ENCODE measurements around the gene NTHL1. TPM values are rescaled to one million over a fixed set of nuclear protein-coding genes. Genes with fewer than 3 reads are reported as not detected.

Gene NTHL1
- total RNA-seq, 1 donor from 2014 or later: 12.6 TPM

GRCh38 chr16:2031081-2031577 lies 16.5 kb downstream of the NTHL1 start:
- H3K4me1 Mint-ChIP-seq (ENCODE audit: low read depth): peaks cover 51% of the 10 kb centered on the region
- no peak for TF ChIP-seq CTCF (IDR thresholded peaks at IDR 0.05)

GRCh38 chr16:2030036-2030435 lies 17.6 kb downstream of the NTHL1 start:
- peak; percentile 54 for DNase-seq (ENCODE audit: low spot score)
- Mint-ChIP-seq H3K27ac (ENCODE audit: unreplicated experiment) (no peak overlapping the region), H3K27me3 (ENCODE audit: low read depth) (no peaks in the 10 kb centered on the region), H3K4me1 (ENCODE audit: low read depth) (peaks cover 48% of the 10 kb centered on the region), H3K4me3 (ENCODE audit: unreplicated experiment) (no peak overlapping the region), H3K36me3 (ENCODE audit: low read depth) (no peaks in the 10 kb centered on the region), H3K9me3 (ENCODE audit: low read depth) (no peaks in the 10 kb centered on the region)
- TF ChIP-seq CTCF (IDR thresholded peaks at IDR 0.05): no peak

More at GRCh38 chr16:2031081-2031577, 16.5 kb downstream of the NTHL1 start:
- Mint-ChIP-seq H3K4me3 (ENCODE audit: unreplicated experiment) (no peak overlapping the region), H3K27me3 (ENCODE audit: low read depth) (no peaks in the 10 kb centered on the region), H3K36me3 (ENCODE audit: low read depth) (no peaks in the 10 kb centered on the region), H3K27ac (ENCODE audit: unreplicated experiment) (no peak overlapping the region), H3K9me3 (ENCODE audit: low read depth) (no peaks in the 10 kb centered on the region)
- DNase-seq (ENCODE audit: low spot score): peak; percentile 66

- H3K36me3 Mint-ChIP-seq (ENCODE audit: low read depth): no peaks in the 10 kb centered on the region
- TF ChIP-seq CTCF (IDR thresholded peaks at IDR 0.05): no peak
- DNase-seq (ENCODE audit: low spot score): peak; percentile 76
- no peaks in the 10 kb centered on the region for H3K9me3 Mint-ChIP-seq (ENCODE audit: low read depth)
- no peak overlapping the region for H3K4me3 Mint-ChIP-seq (ENCODE audit: unreplicated experiment)
- H3K27me3 Mint-ChIP-seq (ENCODE audit: low read depth): no peaks in the 10 kb centered on the region
- H3K27ac Mint-ChIP-seq (ENCODE audit: unreplicated experiment): no peak overlapping the region
- peaks cover 43% of the 10 kb centered on the region for H3K4me1 Mint-ChIP-seq (ENCODE audit: low read depth)
Observed at GRCh38 chr16:2029350-2029749, 18.3 kb downstream of the NTHL1 start.

GRCh38 chr16:2028620-2029220 lies 18.9 kb downstream of the NTHL1 start:
- H3K36me3 Mint-ChIP-seq (ENCODE audit: low read depth): no peaks in the 10 kb centered on the region
- no peak for TF ChIP-seq CTCF (IDR thresholded peaks at IDR 0.05)
- H3K27me3 Mint-ChIP-seq (ENCODE audit: low read depth): no peaks in the 10 kb centered on the region
- H3K4me3 Mint-ChIP-seq (ENCODE audit: unreplicated experiment): peak overlapping the region; percentile 82
- no peak overlapping the region for H3K27ac Mint-ChIP-seq (ENCODE audit: unreplicated experiment)
- peaks cover 42% of the 10 kb centered on the region for H3K4me1 Mint-ChIP-seq (ENCODE audit: low read depth)
- peak; percentile 76 for DNase-seq (ENCODE audit: low spot score)
- H3K9me3 Mint-ChIP-seq (ENCODE audit: low read depth): no peaks in the 10 kb centered on the region

- Mint-ChIP-seq H3K4me3 (ENCODE audit: unreplicated experiment) (peak overlapping the region; percentile 82), H3K9me3 (ENCODE audit: low read depth) (no peaks in the 10 kb centered on the region)
- TF ChIP-seq CTCF (IDR thresholded peaks at IDR 0.05): no peak
Observed at GRCh38 chr16:2028146-2028545, 19.5 kb downstream of the NTHL1 start.

More at GRCh38 chr16:2028146-2028545, 19.5 kb downstream of the NTHL1 start:
- Mint-ChIP-seq H3K4me1 (ENCODE audit: low read depth) (peaks cover 41% of the 10 kb centered on the region), H3K27me3 (ENCODE audit: low read depth) (no peaks in the 10 kb centered on the region), H3K27ac (ENCODE audit: unreplicated experiment) (no peak overlapping the region), H3K36me3 (ENCODE audit: low read depth) (no peaks in the 10 kb centered on the region)
- no peak for DNase-seq (ENCODE audit: low spot score)

All from chondrocyte (in vitro differentiated cells).